ELF-1 (cell line): ENCODE data around the gene NOG.

Experiments
- DNase-seq: peaks from one replicate; pipeline ENCODE4 v3.0.0-alpha.2; 2016; ENCODE audit warnings: low read depth, low spot score

NOG gene

GRCh38 chr17:56593646-56594319 is at the start of gene NOG:
Gene NOG, plus strand, starts transcription at chr17:56593699. Its CDS starts 525 bp downstream, at chr17:56594224.
- DNase-seq, result peak; percentile 76

- no peak for DNase-seq
Measured at GRCh38 chr17:56545106-56545505, 48.4 kb upstream of the NOG start.

GRCh38 chr17:56545930-56546329 is 47.6 kb upstream of the NOG start:
- DNase-seq, result no peak

- no peak for DNase-seq
Measured at GRCh38 chr17:56548661-56549060, 44.8 kb upstream of the NOG start.

GRCh38 chr17:56549501-56549900 is 44.0 kb upstream of the NOG start:
- no peak for DNase-seq

- DNase-seq, result no peak
Measured at GRCh38 chr17:56557682-56558081, 35.8 kb upstream of the NOG start.

- no peak for DNase-seq
Measured at GRCh38 chr17:56558088-56558487, 35.4 kb upstream of the NOG start.

GRCh38 chr17:56570199-56570598 is 23.3 kb upstream of the NOG start:
- DNase-seq, result peak; percentile 78

- no peak for DNase-seq
Measured at GRCh38 chr17:56571456-56571855, 22.0 kb upstream of the NOG start.

- no peak for DNase-seq
Measured at GRCh38 chr17:56577190-56577842, 16.2 kb upstream of the NOG start.

GRCh38 chr17:56577843-56578204 is 15.7 kb upstream of the NOG start:
- no peak for DNase-seq

GRCh38 chr17:56581635-56582627 is 11.6 kb upstream of the NOG start:
- DNase-seq, result no peak

- no peak for DNase-seq
Measured at GRCh38 chr17:56583772-56584171, 9.7 kb upstream of the NOG start.

- no peak for DNase-seq
Measured at GRCh38 chr17:56587298-56587697, 6.2 kb upstream of the NOG start.

- DNase-seq, result peak; percentile 82
Measured at GRCh38 chr17:56592487-56593085, 913 bp upstream of the NOG start.

- no peak for DNase-seq
Measured at GRCh38 chr17:56593086-56593645, 333 bp upstream of the NOG start.

GRCh38 chr17:56594320-56595107 is 1.0 kb downstream of the NOG start:
- DNase-seq, result peak; percentile 69

- no peak for DNase-seq
Measured at GRCh38 chr17:56595108-56595418, 1.6 kb downstream of the NOG start.

GRCh38 chr17:56595831-56596690 is 2.6 kb downstream of the NOG start:
- DNase-seq, result peak; percentile 76
